ENCODE results near the gene HINT1. TPM values are rescaled to one million over a fixed set of nuclear protein-coding genes. Genes with fewer than 3 reads are reported as not detected.
A peak's percentile ranks its signal among the peaks of the same experiment; 100 is the strongest.
"Not testable (repeated sequence)": the region's sequence is repeated elsewhere in the genome, so short reads cannot be mapped to it uniquely, and the experiment has no call there.

The HINT1 gene
- total RNA-seq, 3 donors from 2014 or later (not counting 1 experiment from before 2014, with no cell fraction given) = 125 to 130 (median 129) TPM

- Histone ChIP-seq H3K36me3 (ENCODE audit: control insufficient read depth, insufficient read depth, low read length) (peaks cover 5% of the 10 kb centered on the region), H3K27ac (ENCODE audit: low read length) (no peak overlapping the region), H3K4me1 (ENCODE audit: control insufficient read depth, insufficient read depth, low read length) (no peaks in the 10 kb centered on the region), H3K9me3 (ENCODE audit: control insufficient read depth, insufficient read depth, low read length) (no peaks in the 10 kb centered on the region), H3K4me3 (ENCODE audit: low read length) (no peak overlapping the region), H3K27me3 (ENCODE audit: control insufficient read depth, insufficient read depth, low read length) (no peaks in the 10 kb centered on the region)
- Mint-ChIP-seq H3K27ac (no peak overlapping the region), H3K4me1 (no peaks in the 10 kb centered on the region), H3K27me3 (ENCODE audit: low read depth in 2 of 2) (no peaks in the 10 kb centered on the region), H3K4me3 (no peak overlapping the region), H3K9me3 (no peaks in the 10 kb centered on the region), H3K36me3 (no peaks in the 10 kb centered on the region)
- TF ChIP-seq CTCF (IDR thresholded peaks at IDR 0.05) = no peak
- intact Hi-C loops (cut with micrococcal nuclease) = no loop called here
- DNase-seq (no peak), ATAC-seq (no peak)
- WGBS (ENCODE audit: insufficient coverage) = 89% methylated on average over 4 of the region's 5 CpGs
Measured at GRCh38 chr5:131198625-131199024, 33.6 kb upstream of the HINT1 start.

DNA sequence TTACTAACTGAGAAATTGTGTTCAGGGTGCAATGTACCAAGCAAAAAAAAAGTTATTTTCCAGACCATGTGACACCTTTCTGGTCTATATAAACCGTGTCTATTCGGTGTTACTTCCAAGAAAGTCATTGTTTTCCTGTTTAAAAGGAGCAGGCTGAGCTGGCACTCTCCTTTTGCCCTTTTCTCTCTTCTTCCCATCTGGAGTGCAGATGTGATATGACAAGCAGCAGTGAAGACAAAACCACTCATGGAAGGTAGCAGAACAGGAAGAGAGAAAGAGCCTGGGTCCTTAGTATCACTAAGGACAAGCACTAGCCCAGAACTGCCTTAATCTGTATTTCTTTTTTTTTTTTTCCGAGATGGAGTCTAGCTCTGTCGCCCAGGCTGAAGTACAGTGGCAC lies 31.3 kb upstream of the HINT1 start:
- WGBS (ENCODE audit: insufficient coverage) = 93% methylated on average over 4 of the region's 4 CpGs
- intact Hi-C loops (cut with micrococcal nuclease) = no loop called here
- H3K4me1 Mint-ChIP-seq = no peaks in the 10 kb centered on the region

GRCh38 chr5:131195696-131196095 lies 30.6 kb upstream of the HINT1 start:
- no peaks in the 10 kb centered on the region for H3K27me3 ChIP-seq (ENCODE audit: control insufficient read depth, insufficient read depth, low read length)
- intact Hi-C loops (cut with micrococcal nuclease) = no loop called here
- H3K9me3 Mint-ChIP-seq = no peaks in the 10 kb centered on the region
- DNase-seq (no peak), ATAC-seq (no peak)
- H3K36me3 ChIP-seq (ENCODE audit: control insufficient read depth, insufficient read depth, low read length) = peaks cover 5% of the 10 kb centered on the region
- no peaks in the 10 kb centered on the region for H3K27me3 Mint-ChIP-seq (ENCODE audit: low read depth in 2 of 2)
- no peak for TF ChIP-seq CTCF (IDR thresholded peaks at IDR 0.05)
- no peaks in the 10 kb centered on the region for H3K4me1 ChIP-seq (ENCODE audit: control insufficient read depth, insufficient read depth, low read length)
- peak overlapping the region in 1 of 2 donors; percentile 29 for H3K27ac Mint-ChIP-seq
- no peaks in the 10 kb centered on the region for H3K9me3 ChIP-seq (ENCODE audit: control insufficient read depth, insufficient read depth, low read length)
- no peak overlapping the region for H3K4me3 ChIP-seq (ENCODE audit: low read length)
- H3K4me1 Mint-ChIP-seq = no peaks in the 10 kb centered on the region
- H3K36me3 Mint-ChIP-seq = no peaks in the 10 kb centered on the region
- no peak overlapping the region for H3K4me3 Mint-ChIP-seq
- no peak overlapping the region for H3K27ac ChIP-seq (ENCODE audit: low read length)

More for the DNA sequence above, 31.3 kb upstream of the HINT1 start:
- Mint-ChIP-seq H3K27me3 (ENCODE audit: low read depth in 2 of 2) (no peaks in the 10 kb centered on the region), H3K4me3 (no peak overlapping the region), H3K9me3 (no peaks in the 10 kb centered on the region), H3K27ac (no peak overlapping the region), H3K36me3 (no peaks in the 10 kb centered on the region)
- no peaks in the 10 kb centered on the region for H3K9me3 ChIP-seq (ENCODE audit: control insufficient read depth, insufficient read depth, low read length)
- H3K4me3 ChIP-seq (ENCODE audit: low read length) = no peak overlapping the region
- H3K4me1 ChIP-seq (ENCODE audit: control insufficient read depth, insufficient read depth, low read length) = no peaks in the 10 kb centered on the region
- H3K36me3 ChIP-seq (ENCODE audit: control insufficient read depth, insufficient read depth, low read length) = peaks cover 5% of the 10 kb centered on the region
- no peaks in the 10 kb centered on the region for H3K27me3 ChIP-seq (ENCODE audit: control insufficient read depth, insufficient read depth, low read length)
- ATAC-seq (no peak), DNase-seq (no peak)
- no peak overlapping the region for H3K27ac ChIP-seq (ENCODE audit: low read length)
- no peak for TF ChIP-seq CTCF (IDR thresholded peaks at IDR 0.05)

GRCh38 chr5:131194725-131195124 lies 29.7 kb upstream of the HINT1 start:
- intact Hi-C loops (cut with micrococcal nuclease) = no loop called here
- Mint-ChIP-seq H3K4me3 (no peak overlapping the region), H3K4me1 (no peaks in the 10 kb centered on the region), H3K36me3 (no peaks in the 10 kb centered on the region), H3K9me3 (no peaks in the 10 kb centered on the region), H3K27me3 (ENCODE audit: low read depth in 2 of 2) (no peaks in the 10 kb centered on the region), H3K27ac (no peak overlapping the region)
- no peak for TF ChIP-seq CTCF (IDR thresholded peaks at IDR 0.05)
- 96% methylated on average over 5 of the region's 5 CpGs for WGBS (ENCODE audit: insufficient coverage)
- Histone ChIP-seq H3K9me3 (ENCODE audit: control insufficient read depth, insufficient read depth, low read length) (no peaks in the 10 kb centered on the region), H3K27ac (ENCODE audit: low read length) (no peak overlapping the region), H3K36me3 (ENCODE audit: control insufficient read depth, insufficient read depth, low read length) (peaks cover 2% of the 10 kb centered on the region), H3K4me3 (ENCODE audit: low read length) (no peak overlapping the region), H3K4me1 (ENCODE audit: control insufficient read depth, insufficient read depth, low read length) (no peaks in the 10 kb centered on the region), H3K27me3 (ENCODE audit: control insufficient read depth, insufficient read depth, low read length) (no peaks in the 10 kb centered on the region)
- DNase-seq = no peak
- no peak for ATAC-seq

- H3K27ac ChIP-seq (ENCODE audit: low read length); H3K27me3 Mint-ChIP-seq (ENCODE audit: low read depth in 2 of 2); H3K4me1 ChIP-seq (ENCODE audit: control insufficient read depth, insufficient read depth, low read length); H3K27ac Mint-ChIP-seq; DNase-seq; H3K4me3 Mint-ChIP-seq; intact Hi-C loops (cut with micrococcal nuclease); H3K36me3 Mint-ChIP-seq; ATAC-seq; H3K9me3 ChIP-seq (ENCODE audit: control insufficient read depth, insufficient read depth, low read length); H3K27me3 ChIP-seq (ENCODE audit: control insufficient read depth, insufficient read depth, low read length); H3K9me3 Mint-ChIP-seq; H3K4me3 ChIP-seq (ENCODE audit: low read length); H3K4me1 Mint-ChIP-seq; H3K36me3 ChIP-seq (ENCODE audit: control insufficient read depth, insufficient read depth, low read length): not testable (repeated sequence)
- WGBS (ENCODE audit: insufficient coverage) = no CpG with 5 or more reads among the region's 7 CpGs
Measured at GRCh38 chr5:131193897-131194296, 28.8 kb upstream of the HINT1 start.

Measured in natural killer cell (primary cell).